Nephron (organoid): Measurements from ENCODE around the gene HS6ST2.

ENCODE experiments used
- H3K27ac Mint-ChIP-seq, 3 experiments: 2 replicates each; pipeline ENCODE4 v1.8.0; 2020; ENCODE audit warnings: mixed read lengths in 3 of 3, mild to moderate bottlenecking in 2 of 3, moderate library complexity in 1 of 3
- H3K27me3 Mint-ChIP-seq: 2 replicates; pipeline ENCODE4 v1.8.0; 2021; ENCODE audit warnings: low read depth, mild to moderate bottlenecking, moderate library complexity, mixed read lengths
- H3K36me3 Mint-ChIP-seq: 2 replicates; pipeline ENCODE4 v1.8.0; 2020; ENCODE audit warnings: low read depth, mixed read lengths
- H3K4me1 Mint-ChIP-seq: 2 replicates; pipeline ENCODE4 v1.8.0; 2020; ENCODE audit warnings: mixed read lengths
- H3K4me3 Mint-ChIP-seq, 3 experiments: 2 replicates each; pipeline ENCODE4 v1.8.0; 2020; ENCODE audit warnings: mild to moderate bottlenecking in 3 of 3, mixed read lengths in 3 of 3, moderate library complexity in 2 of 3
- H3K9me3 Mint-ChIP-seq: 2 replicates; pipeline ENCODE4 v1.8.0; 2020; ENCODE audit warnings: mixed read lengths
- TF ChIP-seq, protein P1 (sequence below), 3 experiments: fragments of 200-600 bp; sonication (generic); IDR thresholded peaks; one replicate each; pipeline ENCODE4 v1.5.0; 2021; ENCODE audit warnings: antibody characterized with exemption in 3 of 3; ENCODE audit not compliant: unreplicated experiment in 3 of 3

The HS6ST2 gene

DNA sequence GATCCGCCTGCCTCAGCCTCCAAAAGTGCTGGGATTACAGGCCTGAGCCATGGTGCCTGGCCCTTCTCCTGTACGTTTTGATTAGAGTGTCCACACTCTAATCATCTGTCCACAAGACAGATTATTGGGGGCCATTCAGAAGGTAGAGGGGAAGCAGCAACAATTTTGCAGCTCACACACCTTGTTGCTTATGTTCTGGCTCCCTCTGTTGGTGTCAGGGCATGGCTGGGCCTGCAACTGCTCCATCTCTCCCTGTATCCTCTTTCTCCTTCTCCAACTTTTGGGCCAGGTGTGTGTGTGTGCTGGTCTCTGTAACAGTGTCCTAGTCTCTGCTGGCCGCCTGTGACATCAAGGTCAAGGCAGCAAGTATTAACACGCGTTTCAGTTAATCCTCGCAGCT, 344.1 kb downstream of the HS6ST2 start:
- H3K36me3 Mint-ChIP-seq, result no peaks in the 10 kb centered on the region
- no peak overlapping the region for H3K4me3 Mint-ChIP-seq
- TF ChIP-seq, protein P1, sequence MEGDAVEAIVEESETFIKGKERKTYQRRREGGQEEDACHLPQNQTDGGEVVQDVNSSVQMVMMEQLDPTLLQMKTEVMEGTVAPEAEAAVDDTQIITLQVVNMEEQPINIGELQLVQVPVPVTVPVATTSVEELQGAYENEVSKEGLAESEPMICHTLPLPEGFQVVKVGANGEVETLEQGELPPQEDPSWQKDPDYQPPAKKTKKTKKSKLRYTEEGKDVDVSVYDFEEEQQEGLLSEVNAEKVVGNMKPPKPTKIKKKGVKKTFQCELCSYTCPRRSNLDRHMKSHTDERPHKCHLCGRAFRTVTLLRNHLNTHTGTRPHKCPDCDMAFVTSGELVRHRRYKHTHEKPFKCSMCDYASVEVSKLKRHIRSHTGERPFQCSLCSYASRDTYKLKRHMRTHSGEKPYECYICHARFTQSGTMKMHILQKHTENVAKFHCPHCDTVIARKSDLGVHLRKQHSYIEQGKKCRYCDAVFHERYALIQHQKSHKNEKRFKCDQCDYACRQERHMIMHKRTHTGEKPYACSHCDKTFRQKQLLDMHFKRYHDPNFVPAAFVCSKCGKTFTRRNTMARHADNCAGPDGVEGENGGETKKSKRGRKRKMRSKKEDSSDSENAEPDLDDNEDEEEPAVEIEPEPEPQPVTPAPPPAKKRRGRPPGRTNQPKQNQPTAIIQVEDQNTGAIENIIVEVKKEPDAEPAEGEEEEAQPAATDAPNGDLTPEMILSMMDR (IDR thresholded peaks at IDR 0.05; ENCODE audit: unreplicated experiment in 3 of 3), result peak; percentile 45 to 52 (median 48)
- no peaks in the 10 kb centered on the region for H3K9me3 Mint-ChIP-seq
- H3K27ac Mint-ChIP-seq, result peak overlapping the region; percentile 71 to 81 (median 71)
- H3K27me3 Mint-ChIP-seq, result no peaks in the 10 kb centered on the region
- H3K4me1 Mint-ChIP-seq, result peaks cover 17% of the 10 kb centered on the region

DNA sequence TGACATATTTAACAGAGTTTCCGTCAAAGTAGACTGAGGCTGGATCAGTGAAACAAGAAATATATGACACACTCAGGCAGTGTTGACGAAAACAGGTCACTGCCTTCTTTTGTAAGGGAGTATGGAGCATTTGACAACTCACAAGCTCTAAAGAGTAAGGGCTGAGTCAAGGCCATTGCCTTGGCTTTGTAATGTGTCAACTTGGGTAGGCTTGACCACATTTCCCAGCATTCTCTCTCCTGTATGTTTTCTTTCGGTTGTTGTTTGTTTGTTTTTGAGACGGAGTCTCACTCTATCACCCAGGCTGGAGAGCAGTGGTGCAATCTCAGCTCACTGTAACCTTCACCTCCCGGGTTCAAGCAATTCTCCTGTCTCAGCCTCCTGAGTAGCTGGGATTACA, 344.6 kb downstream of the HS6ST2 start:
- no peaks in the 10 kb centered on the region for H3K9me3 Mint-ChIP-seq
- no peak overlapping the region for H3K4me3 Mint-ChIP-seq
- H3K27me3 Mint-ChIP-seq, result no peaks in the 10 kb centered on the region
- no peaks in the 10 kb centered on the region for H3K36me3 Mint-ChIP-seq
- H3K27ac Mint-ChIP-seq, result no peak overlapping the region
- TF ChIP-seq, protein P1 (IDR thresholded peaks at IDR 0.05; ENCODE audit: unreplicated experiment in 3 of 3), result no peak
- peaks cover 17% of the 10 kb centered on the region for H3K4me1 Mint-ChIP-seq

GRCh38 chrX:132612821-132613564, 345.4 kb downstream of the HS6ST2 start:
- no peaks in the 10 kb centered on the region for H3K9me3 Mint-ChIP-seq
- H3K4me3 Mint-ChIP-seq, result no peak overlapping the region
- H3K27me3 Mint-ChIP-seq, result no peaks in the 10 kb centered on the region
- peaks cover 17% of the 10 kb centered on the region for H3K4me1 Mint-ChIP-seq
- no peak overlapping the region for H3K27ac Mint-ChIP-seq
- TF ChIP-seq, protein P1 (IDR thresholded peaks at IDR 0.05; ENCODE audit: unreplicated experiment in 3 of 3), result peak; percentile 75 to 87 (median 83)
- no peaks in the 10 kb centered on the region for H3K36me3 Mint-ChIP-seq

DNA sequence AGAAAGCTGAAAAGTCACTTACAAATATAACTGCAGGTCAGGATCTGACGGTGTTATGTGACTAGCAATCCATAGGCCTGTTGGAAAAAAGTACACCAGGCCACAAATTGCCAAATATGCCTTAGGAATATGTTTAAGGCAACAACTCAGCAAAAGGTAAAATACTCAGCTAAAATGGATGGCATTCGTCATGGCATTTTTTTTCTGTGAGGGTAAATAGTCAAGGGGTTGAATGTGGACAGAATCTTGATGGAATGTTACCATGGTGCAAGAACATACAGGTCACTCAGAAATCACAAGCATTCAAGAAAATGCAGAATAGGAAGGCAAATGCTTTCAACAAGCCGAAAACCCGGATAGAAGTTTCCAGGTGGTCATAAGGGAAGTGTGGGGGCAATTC, 347.9 kb downstream of the HS6ST2 start:
- H3K36me3 Mint-ChIP-seq, result no peaks in the 10 kb centered on the region
- H3K27me3 Mint-ChIP-seq, result no peaks in the 10 kb centered on the region
- H3K27ac Mint-ChIP-seq, result no peak overlapping the region
- H3K9me3 Mint-ChIP-seq, result no peaks in the 10 kb centered on the region
- no peak overlapping the region for H3K4me3 Mint-ChIP-seq
- TF ChIP-seq, protein P1 (IDR thresholded peaks at IDR 0.05; ENCODE audit: unreplicated experiment in 3 of 3), result no peak
- H3K4me1 Mint-ChIP-seq, result peaks cover 12% of the 10 kb centered on the region

DNA sequence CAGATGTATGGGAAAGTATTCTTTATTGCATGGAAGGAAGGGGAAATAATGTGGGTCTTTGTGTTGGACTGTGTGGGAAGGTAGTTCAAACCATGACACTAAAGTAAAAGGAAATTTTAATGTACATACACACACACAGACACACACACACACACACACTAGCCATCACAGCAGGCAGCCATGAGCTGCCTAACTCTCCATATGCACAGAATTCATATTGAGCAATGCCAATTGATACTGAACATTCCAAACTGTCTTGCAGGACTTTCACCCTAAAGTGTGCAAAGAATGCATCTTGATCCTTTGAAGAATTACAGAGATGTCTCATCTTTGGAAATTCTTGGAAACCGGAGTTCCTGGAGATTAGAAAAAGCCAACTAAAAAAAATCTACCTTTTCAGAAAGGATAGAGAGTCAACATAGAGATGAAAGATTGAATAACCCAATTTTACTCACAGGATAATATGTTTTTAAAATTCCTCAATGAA, 349.0 kb downstream of the HS6ST2 start:
- TF ChIP-seq, protein P1 (IDR thresholded peaks at IDR 0.05; ENCODE audit: unreplicated experiment in 3 of 3), result no peak
- no peaks in the 10 kb centered on the region for H3K27me3 Mint-ChIP-seq
- H3K4me3 Mint-ChIP-seq, result no peak overlapping the region
- H3K4me1 Mint-ChIP-seq, result peaks cover under 1% of the 10 kb centered on the region
- H3K9me3 Mint-ChIP-seq, result no peaks in the 10 kb centered on the region
- no peak overlapping the region for H3K27ac Mint-ChIP-seq
- H3K36me3 Mint-ChIP-seq, result no peaks in the 10 kb centered on the region
